SIG-M5 treated with dmso at 0.1 percent for 504 hours (cell line): ENCODE results near the gene EGFLAM.
A peak's percentile ranks its signal among the peaks of the same experiment; 100 is the strongest.
"Not testable (repeated sequence)": the region's sequence is repeated elsewhere in the genome, so short reads cannot be mapped to it uniquely, and the experiment has no call there.

Experiments used
- DNase-seq: peaks from one replicate; lab custom pipeline; 2025; ENCODE audit not compliant: unreplicated experiment; lab: John Stamatoyannopoulos, UW

EGFLAM gene

DNA sequence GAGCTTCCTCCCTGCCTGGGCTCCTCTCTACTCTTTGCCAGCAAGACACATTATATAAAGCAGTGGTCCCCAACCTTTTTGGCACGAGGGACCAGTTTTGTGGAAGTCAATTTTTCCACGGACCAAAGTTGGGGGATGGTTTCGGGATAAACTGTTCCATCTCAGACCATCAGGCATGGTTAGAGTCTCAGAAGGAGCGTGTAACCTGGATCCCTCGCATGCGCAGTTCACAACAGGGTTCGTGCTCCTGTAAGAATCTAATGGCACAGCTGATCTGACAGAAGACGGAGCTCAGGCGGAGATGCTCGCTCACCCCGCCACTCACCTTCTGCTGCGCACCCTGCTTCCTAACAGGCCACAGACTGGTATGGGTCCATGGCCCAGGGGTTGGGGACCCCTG is 155.3 kb downstream of the EGFLAM start:
- DNase-seq: no peak

DNA sequence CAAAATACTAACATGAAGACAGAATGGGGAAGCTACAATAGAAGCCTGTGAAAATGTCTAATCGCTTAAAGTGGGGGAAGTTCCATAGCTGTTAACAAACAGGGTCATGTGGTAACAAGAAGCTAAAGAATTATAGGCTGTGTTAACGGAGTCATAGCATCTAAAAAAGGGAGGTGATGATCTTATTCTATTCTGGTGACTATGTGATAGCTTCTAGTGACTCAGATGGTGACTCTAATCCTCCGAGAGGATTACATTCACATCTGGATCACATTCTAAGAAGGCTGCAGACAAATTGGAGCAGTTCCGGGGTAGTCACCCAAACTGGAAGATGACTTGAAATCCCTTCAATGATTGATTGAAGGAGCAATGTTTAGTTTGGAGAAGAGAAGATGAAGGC is 156.0 kb downstream of the EGFLAM start:
- no peak for DNase-seq

DNA sequence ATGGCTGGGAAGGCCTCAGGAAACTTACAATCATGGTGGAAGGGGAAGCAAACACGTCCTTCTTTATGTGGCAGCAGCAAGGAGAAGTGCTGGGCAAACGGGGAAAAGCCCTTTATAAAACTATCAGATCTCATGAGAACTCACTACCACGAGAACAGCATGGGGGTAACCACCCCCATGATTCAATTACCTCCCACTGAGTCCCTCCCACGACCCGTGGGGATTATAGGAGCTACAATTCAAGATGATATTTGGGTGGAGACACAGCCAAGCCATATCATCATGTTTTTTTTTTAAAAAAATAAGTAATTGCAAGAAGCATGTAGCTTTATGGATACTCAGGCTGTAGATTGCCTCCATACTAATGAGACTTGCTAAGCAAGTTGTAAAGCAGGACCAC is 157.4 kb downstream of the EGFLAM start:
- not testable (repeated sequence) for DNase-seq

DNA sequence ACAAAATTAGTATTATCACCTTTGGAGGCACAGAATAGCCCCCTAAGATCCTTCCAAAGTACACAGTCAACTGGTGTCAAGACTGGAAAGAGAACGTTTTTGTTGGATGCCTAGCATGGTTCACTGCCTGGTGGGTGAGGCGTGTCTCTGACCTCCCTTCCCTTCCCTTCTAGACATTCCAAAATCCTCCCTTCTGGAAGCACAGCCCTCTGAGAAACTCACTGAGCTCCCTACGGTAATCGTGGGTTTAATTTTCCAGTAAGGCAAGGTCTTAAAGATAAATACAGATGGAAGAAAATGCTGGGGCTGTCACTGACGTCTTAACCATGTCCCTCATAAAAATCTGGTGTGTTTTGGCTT is 159.3 kb downstream of the EGFLAM start:
- DNase-seq: no peak

DNA sequence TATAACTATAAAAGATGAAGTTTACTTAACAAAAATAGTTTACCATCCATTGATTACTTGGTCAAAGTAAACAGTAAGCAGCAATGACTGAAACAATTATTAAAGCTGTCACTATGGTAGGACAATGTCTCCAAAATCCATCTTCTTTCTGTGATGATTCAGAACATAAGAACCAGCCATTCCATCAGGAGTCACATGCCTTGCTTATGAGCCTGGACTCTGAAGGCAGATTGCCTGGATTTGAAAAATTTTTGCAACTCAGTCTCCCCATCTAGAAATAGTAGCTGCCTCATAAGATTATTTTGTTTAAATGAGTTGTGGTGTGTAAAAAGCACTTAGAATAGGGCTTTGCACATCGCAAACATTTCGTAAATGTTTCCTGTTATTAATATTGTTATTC is 161.9 kb downstream of the EGFLAM start:
- no peak for DNase-seq

DNA sequence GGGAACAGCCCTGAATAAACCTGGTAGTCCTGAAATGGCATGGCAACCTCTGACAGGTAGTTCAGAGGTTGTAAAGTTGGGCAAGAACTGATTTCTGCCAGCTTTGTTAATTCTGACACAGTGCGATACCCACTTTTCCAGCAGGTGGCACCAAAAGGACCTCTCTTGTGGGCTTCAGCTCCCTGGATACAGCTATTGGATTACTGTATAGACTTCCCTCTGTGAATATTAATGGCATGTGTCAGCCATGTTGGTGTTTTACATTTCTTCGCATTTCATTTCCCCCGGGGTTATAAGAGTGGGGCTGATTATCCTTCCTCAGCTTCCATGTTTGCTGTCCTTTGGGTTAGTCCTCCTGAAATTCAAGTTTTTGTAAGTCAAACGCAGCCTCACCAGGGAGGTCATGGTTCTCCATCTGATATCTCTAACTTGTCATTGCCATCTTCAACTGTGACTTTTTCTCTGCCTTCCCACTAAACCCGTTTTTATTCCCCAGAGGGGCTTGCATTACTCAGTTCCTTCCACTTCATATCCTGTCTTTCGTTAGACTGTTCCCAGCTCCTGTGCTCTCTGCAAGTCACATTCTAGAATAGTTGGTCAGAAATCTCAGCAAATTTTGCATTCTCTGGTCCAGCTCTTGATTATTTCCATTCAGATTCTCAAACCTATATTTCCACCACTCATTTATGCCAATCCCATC is 162.5 kb downstream of the EGFLAM start:
- peak; percentile 46 for DNase-seq

DNA sequence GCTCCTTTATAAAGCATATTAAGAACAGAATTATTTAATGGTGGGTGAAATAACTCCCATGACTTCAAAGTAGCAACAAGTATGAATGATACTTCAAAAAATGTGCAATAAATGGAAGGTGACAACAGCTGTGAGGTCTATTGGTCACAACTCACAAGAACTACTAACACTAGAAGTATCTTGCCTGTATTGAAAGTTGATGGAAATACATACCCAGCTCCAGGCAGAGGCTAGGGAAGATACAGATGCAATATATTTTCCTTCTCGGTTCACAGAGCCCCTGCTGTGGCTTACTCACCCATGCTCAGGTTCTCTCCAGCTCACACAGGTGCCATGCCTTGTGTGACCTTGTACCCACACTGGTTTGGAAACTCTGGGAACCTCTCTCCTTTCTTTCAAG is 164.3 kb downstream of the EGFLAM start:
- no peak for DNase-seq

DNA sequence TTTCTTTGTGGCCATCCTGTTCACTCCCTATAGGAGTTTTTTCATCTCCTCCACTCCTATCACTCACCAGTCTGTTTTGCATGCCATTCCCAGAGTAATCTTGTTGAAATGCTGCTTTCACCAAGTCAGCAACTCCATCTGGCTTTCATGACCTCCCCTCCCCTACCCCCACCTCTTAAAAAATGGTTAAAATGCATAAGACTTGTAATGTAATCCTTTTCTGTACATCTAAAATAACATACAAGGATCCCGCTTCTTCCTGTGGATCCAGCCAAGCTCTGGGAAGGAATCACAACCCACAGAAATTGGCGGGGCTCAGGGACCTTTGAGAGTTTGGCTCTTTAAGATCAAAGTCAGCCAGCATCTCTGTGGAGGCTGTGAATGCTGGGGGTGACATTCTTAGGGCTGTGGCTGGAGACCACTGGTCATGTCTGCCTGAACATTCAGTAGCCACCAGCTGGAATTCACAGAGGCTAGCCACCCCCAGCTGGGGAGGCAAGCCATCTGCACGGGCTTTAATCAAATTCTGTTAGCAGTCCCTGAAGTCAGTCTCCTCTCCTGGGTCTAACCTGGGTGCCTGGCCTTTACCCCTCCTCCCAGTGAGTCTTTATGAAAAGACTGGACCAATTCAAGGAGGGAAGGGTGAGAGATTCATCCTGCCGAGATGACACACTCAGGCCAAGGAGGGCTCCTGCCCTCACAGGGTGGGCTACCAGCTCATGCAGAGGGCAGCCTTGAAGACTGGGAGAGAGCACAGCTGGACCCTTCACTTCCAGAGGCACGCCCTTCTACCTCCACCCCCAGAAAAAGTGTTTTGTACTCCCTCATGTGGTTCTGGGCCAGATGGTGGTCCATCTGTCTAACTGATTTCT is 165.2 kb downstream of the EGFLAM start:
- DNase-seq: no peak

DNA sequence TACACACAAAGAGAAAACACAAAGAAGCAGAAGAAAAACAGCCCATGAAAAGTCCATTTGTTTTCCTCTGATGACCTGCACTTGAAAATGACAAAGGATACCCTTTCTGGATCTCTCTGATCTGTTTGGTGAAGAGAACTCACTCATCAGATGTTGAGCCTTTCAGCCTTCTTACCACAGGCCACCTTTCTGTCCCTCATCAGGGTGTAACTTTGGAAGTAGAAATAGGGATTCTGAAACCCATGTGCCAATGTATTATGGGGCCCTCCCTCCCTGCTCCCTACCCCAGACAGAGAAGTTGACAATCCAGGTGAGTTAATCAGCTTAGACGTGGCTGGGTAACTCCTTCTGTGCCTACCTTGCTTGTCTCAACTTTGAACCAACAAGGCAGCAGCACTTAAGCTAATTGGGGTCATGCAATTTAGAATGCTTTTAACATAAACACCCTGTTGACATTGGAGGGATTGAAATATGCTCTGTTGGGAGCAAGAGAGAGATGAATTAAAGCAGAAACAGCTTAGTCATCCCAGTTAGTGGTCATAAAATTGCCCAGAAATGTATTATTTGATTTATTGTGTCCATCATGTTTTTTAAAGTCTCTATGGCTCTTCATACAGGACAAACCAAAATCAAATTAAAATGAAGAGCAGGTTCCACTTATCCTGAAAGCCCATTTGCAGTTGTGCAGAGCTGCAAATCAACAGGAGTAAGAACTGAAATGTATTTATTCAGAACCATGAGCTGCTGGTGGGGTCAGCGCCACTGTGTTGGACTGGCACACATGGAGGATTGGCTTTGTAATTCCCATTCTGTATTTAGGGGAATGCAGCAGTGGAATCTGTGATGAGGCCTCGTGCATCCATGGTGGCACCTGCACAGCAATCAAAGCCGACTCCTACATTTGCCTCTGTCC is 166.0 kb downstream of the EGFLAM start:
- DNase-seq: no peak

DNA sequence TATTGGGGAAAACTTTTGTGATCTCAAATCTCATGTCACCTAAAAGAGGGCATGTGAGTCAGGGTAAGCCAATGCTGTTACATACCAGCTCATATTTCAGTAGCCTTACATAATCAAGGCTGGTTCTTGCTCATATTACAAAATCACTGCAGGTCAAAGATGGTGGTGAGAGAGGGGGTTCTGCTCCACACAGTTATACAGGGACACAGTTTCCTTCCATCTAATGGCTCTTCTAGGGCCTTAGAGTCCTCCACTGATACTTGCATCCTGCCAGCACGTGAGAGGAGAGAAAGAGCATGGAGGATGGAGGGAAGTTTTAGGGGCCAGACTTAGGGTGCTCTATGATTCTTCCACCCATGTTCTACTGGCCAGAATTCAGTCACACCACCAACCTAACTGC is 168.1 kb downstream of the EGFLAM start:
- no peak for DNase-seq

DNA sequence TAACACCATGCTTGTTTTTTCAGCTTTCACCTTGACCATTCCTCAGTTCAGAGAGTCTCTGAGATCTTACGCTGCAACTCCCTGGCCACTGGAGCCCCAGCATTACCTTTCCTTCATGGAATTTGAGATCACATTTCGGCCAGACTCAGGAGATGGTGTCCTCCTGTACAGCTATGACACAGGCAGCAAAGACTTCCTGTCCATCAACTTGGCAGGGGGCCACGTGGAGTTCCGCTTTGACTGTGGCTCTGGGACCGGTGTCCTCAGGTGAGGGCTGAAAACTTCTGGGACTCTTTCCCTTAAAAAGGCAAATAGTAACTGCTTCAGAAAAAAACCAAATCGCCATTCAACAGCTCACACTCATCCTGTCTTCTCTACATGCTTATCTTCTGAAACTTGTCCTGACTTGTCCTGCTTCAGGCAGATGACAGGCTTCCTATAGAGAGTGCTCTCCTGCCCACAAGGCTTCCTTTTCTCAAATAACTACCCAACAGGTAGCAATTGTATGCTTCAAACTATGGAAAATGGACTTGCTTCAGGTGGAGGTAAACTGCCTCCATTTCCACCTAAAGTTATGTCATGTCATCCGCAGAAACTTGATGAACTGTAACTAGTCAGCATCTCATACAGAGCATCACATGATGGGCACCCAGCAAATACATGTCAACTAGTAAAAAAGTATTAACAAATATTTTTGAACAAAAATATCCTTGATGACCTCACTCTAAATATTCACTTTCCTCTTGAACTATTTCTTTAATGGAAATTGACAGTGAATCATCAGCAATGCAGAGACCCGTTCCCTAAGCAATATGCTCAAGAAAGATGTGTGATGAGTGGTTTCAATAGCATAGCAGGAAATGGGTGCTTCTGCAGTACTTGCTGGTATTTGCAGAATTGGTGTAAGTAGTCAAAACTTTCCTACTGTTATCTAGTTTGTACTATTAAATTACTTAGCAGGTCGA is 168.9 kb downstream of the EGFLAM start:
- no peak for DNase-seq

DNA sequence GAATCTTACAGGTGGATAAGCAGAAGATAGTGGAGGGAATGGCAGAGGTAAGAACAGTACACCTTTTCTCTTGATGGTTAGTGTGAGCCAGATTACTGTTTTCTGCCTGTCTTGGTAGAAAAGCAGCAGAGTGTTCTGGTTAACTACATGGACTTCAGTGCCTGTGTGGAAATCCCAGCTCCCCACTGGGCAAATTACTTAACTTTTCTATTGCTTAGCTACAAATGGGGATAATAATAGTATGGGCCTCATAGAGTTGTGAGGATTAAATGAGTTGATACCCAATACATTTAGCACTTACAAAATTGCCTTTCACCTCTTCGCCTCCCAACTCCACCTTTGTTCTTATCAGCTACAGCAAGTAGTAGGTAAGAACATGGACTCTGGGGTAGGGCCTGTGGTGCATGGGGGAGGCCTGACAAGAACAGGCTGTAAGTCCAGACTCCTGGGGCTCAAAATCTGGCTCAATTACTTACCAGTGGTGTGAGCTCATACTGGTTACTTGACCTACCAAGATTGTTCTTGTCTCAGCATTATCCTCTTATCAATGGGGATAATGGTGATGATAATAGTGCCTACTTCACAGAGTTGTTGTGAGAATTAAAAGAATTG is 173.0 kb downstream of the EGFLAM start:
- no peak for DNase-seq

DNA sequence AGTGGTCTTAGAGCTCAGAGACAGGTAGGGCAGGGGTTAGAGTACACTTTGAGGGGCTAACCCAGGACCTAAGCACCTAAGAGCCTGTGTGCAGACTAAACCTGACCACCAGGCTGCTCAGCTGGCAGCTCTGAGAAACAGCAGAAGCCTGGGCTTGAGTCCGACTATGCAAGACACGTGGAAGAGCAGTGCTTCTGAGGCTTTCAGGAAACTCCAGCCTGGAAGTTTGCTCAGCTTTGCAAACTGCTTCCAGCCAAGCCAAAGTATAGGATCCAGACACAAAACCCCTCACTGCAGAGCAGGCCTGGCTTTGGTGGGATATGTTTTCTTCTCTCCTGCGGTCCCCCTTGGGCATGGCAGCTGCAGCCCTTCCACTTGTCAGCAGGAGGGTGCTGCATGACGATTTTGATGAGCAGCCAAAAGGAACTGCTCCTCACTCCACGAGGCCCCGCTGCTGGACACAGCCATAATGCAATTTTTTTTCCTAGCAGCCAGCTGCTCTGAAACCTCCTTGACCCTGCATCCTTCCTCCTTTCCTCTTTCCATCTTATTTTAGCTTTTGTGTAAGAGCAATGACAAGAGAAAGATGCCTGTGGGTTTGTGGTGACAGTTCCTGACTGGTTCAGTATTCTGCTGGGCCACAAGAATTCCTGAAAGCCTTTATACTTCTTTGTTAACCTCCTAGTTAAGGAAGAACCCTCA is 175.0 kb downstream of the EGFLAM start:
- no peak for DNase-seq

DNA sequence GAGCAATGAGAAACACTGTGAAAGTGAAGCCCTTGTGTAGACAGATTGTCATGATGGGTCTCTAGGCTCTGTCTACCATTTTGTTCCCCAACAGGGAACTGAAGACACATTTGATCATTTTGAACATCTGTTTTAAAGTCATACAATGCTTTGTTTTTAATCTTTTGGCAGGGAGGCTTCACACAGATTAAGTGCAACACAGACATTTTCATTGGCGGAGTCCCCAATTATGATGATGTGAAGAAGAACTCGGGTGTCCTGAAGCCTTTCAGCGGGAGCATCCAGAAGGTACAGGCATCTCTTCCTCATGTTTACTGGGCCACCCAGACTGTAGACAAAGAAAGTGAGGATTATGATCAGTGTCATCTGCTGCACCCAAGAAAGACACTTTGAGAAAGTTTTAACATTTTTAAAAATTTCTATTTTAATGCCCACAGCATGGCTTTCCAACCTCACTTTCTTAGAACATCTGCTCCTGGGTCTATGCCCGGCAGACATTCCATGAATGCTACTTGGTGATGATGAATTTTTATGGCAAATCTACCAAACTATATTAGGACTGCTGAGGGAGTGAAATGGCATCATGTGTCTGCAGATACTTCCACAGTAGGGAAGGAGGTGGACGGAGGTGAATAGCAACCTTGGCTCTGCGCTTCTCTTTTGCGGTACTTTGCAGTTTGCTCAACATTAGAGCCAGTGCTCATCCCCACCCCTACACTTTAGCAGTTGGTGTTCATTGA is 176.8 kb downstream of the EGFLAM start:
- no peak for DNase-seq

DNA sequence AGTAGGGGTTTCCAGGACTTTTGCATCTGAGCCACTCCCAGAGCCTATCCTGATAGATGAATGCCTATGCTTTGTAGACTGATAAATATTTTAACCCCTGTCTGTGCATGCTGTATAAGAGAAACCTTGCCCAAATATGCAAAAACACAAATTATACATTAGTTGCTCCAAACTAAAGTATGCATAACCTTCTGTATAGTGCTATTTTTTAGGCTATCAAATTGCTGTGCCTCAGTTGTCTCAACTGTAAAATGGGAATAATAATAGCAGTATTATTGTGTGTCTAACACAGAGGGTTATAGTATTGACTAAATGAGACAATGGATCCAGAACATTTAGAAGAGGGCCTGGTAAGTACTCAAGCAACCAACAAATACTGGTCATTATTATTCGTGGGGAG is 180.4 kb downstream of the EGFLAM start:
- no peak for DNase-seq

DNA sequence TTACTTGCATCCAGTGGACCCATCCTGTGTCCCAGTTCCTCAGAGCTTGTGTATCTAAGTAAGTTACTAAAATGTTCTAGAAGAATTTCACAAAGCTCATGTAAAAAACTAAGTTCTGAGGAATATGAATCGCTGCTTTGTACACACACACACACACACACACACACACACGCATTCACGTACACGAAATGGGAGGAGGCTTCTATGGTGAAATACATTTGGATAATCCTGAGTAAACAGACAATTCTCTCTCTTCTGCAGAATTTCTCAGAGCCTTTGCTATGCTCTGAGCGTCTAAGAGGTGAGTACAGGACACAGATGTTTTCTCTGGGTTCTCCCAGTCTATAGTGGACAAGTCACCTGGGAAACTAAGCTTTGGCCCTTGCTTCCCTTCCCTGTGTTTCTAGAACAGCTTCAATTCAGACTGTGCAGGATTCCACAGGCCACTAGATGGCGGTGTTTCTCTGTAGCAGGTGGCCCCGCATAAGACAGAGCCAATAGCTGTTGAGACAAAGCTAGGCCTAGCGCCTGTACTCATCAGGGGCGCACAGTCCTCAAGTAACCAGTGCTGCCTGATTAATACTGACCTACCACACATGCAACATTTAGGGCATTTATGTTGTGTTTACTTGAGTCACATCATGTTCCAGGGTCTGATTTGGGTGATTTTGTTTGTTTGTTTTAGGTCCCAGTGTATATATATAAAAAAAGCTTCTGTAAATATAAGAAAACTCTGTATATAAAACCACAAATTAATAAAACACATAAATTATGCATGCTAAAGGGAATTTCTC is 183.3 kb downstream of the EGFLAM start:
- peak; percentile 85 for DNase-seq

DNA sequence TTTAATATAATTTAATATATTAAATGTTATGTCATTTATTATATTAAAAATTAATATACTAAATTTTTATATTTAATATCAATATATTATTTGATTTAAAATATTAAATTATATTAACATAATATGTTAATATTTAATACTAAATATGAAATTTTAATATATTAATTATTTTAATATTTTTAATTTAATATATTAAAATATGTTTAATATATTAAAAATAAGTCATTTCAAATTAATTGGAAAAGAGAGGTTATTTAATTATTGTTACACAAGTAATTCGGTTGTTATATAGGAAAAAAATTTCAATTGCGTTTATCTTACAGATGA is 183.9 kb downstream of the EGFLAM start:
- DNase-seq: no peak

DNA sequence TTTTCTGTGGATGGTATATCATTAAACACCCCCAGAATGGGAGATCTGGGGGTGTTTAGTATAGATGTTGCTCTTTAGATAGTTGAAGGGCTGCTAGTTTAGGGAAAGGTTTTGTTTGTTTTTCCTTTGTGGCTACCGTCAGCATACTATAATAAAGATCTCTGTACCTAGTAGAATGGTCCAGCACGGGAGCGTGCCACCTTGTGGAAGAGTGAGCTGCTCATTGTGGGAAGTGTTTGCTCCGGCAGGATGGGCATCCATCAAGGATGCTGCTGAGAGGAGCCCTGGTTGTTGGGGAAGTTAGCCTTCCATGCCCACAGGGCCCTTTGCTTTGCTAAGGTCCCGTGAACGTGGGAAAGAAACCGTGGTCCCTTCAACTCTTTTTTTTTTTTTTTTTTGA is 185.0 kb downstream of the EGFLAM start:
- no peak for DNase-seq
